Osteocyte (in vitro differentiated cells): Measurements from ENCODE around the gene B4GALT5. TPM values are rescaled to one million over a fixed set of nuclear protein-coding genes. Genes with fewer than 3 reads are reported as not detected.

Experiments
- DNase-seq: peaks from one replicate; pipeline ENCODE4 v3.0.0; 2021; ENCODE audit warnings: mixed read lengths; ENCODE audit not compliant: unreplicated experiment; ENCODE audit errors: extremely low spot score
- H3K27ac Mint-ChIP-seq: one replicate; pipeline ENCODE4 v1.8.0; 2021; ENCODE audit warnings: mild to moderate bottlenecking, mixed read lengths; ENCODE audit not compliant: unreplicated experiment
- H3K27me3 Mint-ChIP-seq: one replicate; pipeline ENCODE4 v1.8.0; 2021; ENCODE audit warnings: mixed read lengths; ENCODE audit not compliant: unreplicated experiment
- H3K36me3 Mint-ChIP-seq: one replicate; pipeline ENCODE4 v1.8.0; 2021; ENCODE audit warnings: mixed read lengths; ENCODE audit not compliant: unreplicated experiment
- H3K4me1 Mint-ChIP-seq: one replicate; pipeline ENCODE4 v1.8.0; 2021; ENCODE audit warnings: mixed read lengths; ENCODE audit not compliant: unreplicated experiment
- H3K4me3 Mint-ChIP-seq: one replicate; pipeline ENCODE4 v1.8.0; 2021; ENCODE audit warnings: mild to moderate bottlenecking, moderate library complexity, mixed read lengths; ENCODE audit not compliant: unreplicated experiment
- H3K9me3 Mint-ChIP-seq: one replicate; pipeline ENCODE4 v1.8.0; 2021; ENCODE audit warnings: mixed read lengths; ENCODE audit not compliant: unreplicated experiment
- CTCF ChIP-seq: fragments of 200-600 bp; sonication (generic); IDR thresholded peaks from 2 replicates; pipeline ENCODE4 v1.5.0; 2021; ENCODE audit warnings: antibody characterized with exemption, mild to moderate bottlenecking, moderate library complexity
- total RNA-seq: library from RNA; stranded (reverse); gene quantifications from 2 replicates; pipeline ENCODE4 v1.2.1, GENCODE V29; 2021

B4GALT5 gene
- total RNA-seq, 1 donor from 2014 or later = 45.4 TPM

- H3K27ac Mint-ChIP-seq = no peak overlapping the region
- H3K36me3 Mint-ChIP-seq = peaks cover 26% of the 10 kb centered on the region
- peaks cover 9% of the 10 kb centered on the region for H3K4me1 Mint-ChIP-seq
- no peaks in the 10 kb centered on the region for H3K27me3 Mint-ChIP-seq
- no peak for DNase-seq
- peaks cover 4% of the 10 kb centered on the region for H3K9me3 Mint-ChIP-seq
- no peak overlapping the region for H3K4me3 Mint-ChIP-seq
- TF ChIP-seq CTCF = no peak
Observed at GRCh38 chr20:49656304-49656703, 57.4 kb downstream of the B4GALT5 start.

- Mint-ChIP-seq H3K4me3 (no peak overlapping the region), H3K36me3 (peaks cover 30% of the 10 kb centered on the region), H3K4me1 (peaks cover 8% of the 10 kb centered on the region), H3K27me3 (no peaks in the 10 kb centered on the region), H3K27ac (no peak overlapping the region), H3K9me3 (peaks cover 4% of the 10 kb centered on the region)
- TF ChIP-seq CTCF = no peak
- no peak for DNase-seq
Observed at GRCh38 chr20:49653925-49654434, 59.7 kb downstream of the B4GALT5 start.

- no peaks in the 10 kb centered on the region for H3K9me3 Mint-ChIP-seq
Observed at GRCh38 chr20:49649672-49650071, 64.0 kb downstream of the B4GALT5 start.

GRCh38 chr20:49647550-49647949, 66.1 kb downstream of the B4GALT5 start:
- Mint-ChIP-seq H3K9me3 (no peaks in the 10 kb centered on the region), H3K4me1 (no peaks in the 10 kb centered on the region), H3K36me3 (peaks cover 46% of the 10 kb centered on the region), H3K4me3 (no peak overlapping the region), H3K27ac (peak overlapping the region; percentile 15), H3K27me3 (no peaks in the 10 kb centered on the region)
- DNase-seq = no peak
- no peak for TF ChIP-seq CTCF

More at GRCh38 chr20:49649672-49650071, 64.0 kb downstream of the B4GALT5 start:
- TF ChIP-seq CTCF = no peak
- Mint-ChIP-seq H3K4me1 (no peaks in the 10 kb centered on the region), H3K27ac (no peak overlapping the region), H3K27me3 (no peaks in the 10 kb centered on the region), H3K36me3 (peaks cover 50% of the 10 kb centered on the region), H3K4me3 (no peak overlapping the region)
- DNase-seq = no peak

GRCh38 chr20:49646528-49646927, 67.2 kb downstream of the B4GALT5 start:
- Mint-ChIP-seq H3K4me3 (no peak overlapping the region), H3K4me1 (no peaks in the 10 kb centered on the region), H3K9me3 (no peaks in the 10 kb centered on the region), H3K27me3 (no peaks in the 10 kb centered on the region), H3K36me3 (peaks cover 47% of the 10 kb centered on the region), H3K27ac (no peak overlapping the region)
- no peak for TF ChIP-seq CTCF
- no peak for DNase-seq
